HG03103 (cell line): ENCODE results near the gene HABP2.
A peak's percentile ranks its signal among the peaks of the same experiment; 100 is the strongest.

Experiments used
- ATAC-seq: cut with Tn5 transposase; IDR thresholded peaks from one replicate; pipeline ENCODE4 v1.9.1; 2021; ENCODE audit warnings: low read depth; ENCODE audit not compliant: unreplicated experiment

The HABP2 gene

DNA sequence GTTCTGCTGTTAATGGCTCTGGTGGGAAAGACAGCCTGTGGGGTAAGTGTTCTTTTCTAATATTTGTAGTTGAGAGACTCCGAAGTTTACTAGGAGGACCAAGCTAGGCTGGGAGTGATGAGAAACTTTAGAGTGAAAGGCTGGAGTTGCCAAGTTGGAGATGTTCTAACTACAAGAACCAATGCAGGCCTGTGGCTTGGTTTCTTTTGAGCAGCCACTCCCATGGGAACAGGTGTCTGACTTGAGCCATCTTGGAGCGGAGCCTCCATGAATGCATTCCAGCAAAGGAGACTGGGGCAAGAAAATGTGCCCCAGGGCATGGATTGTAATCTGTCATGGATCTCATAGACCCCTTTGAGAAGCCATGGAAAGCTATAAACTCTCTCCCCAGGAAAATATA lies 296 bp downstream of the HABP2 start:
- no peak for ATAC-seq

DNA sequence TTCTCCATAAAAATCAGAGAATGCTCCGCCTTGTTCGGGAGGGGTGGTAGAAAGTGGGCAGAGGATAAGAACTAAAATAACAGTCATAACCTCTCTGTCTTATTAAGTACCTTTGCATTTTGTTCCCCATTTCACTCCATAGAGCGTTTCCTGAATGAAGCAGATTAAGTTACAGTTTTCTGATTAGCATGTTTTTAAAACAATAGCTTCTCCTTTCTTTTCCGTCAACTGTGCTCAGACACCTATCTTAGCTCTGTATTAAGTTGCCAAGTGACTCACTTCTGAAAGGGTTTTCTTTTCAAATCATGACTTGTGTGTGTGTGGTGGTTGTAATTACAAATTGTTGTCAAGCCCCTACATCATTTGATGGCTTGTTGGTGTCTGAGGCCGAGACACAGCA lies 1.4 kb downstream of the HABP2 start:
- no peak for ATAC-seq

DNA sequence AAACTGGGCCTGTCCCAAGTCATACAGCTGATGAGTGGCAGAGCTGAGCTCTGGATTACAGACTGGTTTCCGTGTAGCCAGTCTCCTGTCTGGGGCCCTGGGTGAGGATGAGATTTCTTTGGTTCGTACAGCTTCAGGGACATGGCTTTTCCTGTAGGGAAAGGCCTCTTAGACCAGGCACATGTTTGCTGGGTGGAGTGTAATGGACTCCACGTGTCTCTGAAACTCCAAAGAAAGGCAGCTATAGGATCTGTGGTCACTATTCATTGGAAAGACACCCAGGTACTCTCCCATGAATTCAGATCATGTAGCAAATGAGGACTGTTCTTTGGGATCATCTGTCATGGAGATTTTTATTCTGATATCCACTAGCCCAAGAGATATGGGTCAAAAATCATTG lies 2.4 kb downstream of the HABP2 start:
- no peak for ATAC-seq

DNA sequence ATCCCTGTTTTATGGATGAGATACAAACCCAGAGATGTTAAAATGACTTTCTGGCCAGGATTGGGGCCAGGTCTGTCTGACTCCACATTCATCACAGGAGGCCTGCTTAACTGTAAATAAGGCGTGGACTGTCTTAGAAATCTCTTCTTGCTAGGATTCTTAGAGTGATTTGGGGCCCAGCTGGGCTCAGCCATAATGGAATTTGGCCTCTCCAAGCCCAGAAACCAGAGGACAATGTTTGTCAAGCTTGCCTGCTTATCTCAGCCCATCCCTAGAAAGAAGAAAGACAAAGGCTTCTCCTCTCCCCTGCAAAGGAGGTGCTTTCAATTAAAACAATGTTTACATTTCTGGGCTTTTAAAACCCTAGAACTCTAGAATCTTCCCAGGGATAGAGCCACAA lies 2.9 kb downstream of the HABP2 start:
- no peak for ATAC-seq

DNA sequence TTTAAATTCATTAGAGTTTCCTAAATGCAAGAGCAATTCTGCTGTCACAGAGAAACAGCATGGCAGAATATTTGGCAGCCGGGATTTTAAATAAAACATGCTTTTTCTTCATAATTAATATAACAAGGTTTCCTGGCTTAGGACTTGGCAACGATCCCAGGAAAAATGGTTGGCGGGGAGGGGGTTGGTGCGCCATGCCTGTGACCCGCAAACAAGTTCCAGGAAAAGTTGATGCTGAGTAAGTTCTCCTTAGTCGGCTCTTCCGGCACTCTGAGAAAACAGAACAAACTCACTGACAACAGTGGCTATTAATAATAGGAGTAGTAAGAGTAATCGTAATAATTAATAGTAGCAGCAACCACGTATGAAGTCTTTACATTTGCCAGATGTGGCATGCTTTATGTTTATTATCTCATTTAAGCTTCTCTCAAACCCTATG lies 4.6 kb downstream of the HABP2 start:
- ATAC-seq, result no peak

DNA sequence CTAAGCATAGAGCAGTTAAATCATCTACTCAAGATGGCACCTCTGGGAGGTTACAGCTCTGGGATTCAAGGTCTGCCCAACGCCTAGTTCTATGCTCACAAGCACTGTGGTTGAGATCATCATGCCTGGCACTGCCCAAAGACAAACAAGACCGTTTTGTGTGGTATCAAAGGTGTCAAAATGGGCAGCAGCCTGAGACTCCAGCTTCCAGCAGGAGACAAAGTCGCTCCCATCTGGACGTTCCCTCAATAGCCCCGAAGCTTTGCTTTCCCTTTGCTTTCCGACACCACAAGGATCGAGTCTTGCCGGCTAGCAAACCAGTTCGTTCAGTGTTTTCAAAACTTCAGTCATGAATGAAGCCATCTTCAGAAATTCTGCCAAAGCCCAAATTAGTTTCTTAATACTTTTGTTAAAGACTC lies 5.1 kb downstream of the HABP2 start:
- no peak for ATAC-seq

DNA sequence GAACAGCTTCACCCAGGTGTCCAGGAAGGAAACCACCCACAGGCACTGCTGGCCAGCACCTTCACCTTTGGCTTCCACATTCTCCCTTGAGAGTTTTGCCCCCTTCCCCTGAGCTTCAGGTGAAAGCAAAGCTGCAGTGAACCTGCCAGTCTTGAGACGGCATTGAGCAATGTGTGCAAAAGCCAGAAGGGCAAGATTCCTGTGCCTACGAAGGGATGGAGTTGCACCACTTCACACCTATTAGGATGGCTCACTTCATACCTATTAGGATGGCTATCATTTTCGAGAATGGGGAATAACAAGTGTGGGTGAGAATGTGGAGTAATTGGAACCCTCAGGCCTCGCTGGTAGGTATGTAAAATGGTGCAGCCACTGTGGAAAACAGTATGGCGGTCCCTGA lies 7.2 kb downstream of the HABP2 start:
- no peak for ATAC-seq

DNA sequence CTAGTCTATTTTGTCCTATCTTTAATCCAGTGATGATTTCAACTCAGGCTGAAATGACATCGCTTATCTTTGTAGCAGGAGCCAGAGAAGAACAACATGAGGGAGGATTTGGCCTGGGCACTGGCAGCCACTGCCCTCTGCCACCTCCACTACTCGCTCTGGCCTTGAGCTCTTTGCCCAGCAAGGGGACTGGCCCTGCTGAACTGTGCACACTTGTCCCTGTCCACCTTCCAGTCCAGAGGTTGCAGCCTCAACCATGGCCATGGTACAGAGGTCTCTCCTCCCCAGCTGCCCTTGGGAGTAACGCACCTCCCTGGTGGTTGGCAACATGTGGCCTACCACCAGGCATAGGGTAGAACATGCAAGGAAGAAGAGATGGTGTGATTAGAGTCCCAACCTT lies 8.4 kb downstream of the HABP2 start:
- ATAC-seq, result no peak

DNA sequence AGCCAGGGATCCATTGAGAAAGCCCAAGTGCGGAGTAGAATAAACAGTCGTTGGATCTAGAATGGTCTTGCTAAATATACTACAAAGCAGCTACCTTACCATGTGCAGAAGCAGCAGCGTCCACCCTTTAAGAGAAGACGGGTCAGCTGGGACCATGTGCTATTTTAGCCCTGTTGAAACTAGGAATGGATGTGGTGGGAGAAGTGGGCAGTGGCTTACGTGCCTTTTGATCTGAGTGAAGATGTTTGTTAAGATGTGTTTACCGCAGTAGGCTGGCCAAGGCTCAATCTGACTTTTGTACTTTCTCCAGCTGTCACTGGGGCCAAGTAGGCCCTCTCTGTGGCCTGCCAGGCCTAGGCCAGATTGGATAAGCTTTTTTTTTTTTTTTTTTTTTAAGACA lies 9.2 kb downstream of the HABP2 start:
- ATAC-seq, result no peak

DNA sequence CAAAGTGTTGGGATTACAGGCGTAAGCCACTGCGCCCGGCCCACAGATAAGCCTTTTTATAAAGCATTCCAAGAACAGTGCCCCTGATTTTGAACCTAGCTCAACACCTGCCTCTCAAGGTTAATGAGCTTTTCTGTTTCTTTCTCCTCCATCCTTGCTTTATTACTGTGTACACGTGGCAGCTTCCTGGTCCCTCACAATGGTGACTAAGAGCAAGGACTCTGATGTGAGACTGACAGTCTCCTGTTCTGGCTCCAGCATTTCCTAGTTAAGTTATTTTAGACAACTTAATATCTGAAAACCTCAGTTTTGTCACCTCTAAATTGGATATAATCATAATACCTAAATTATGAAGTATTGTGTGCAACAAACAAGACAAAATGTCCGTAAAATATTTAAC lies 9.9 kb downstream of the HABP2 start:
- no peak for ATAC-seq

DNA sequence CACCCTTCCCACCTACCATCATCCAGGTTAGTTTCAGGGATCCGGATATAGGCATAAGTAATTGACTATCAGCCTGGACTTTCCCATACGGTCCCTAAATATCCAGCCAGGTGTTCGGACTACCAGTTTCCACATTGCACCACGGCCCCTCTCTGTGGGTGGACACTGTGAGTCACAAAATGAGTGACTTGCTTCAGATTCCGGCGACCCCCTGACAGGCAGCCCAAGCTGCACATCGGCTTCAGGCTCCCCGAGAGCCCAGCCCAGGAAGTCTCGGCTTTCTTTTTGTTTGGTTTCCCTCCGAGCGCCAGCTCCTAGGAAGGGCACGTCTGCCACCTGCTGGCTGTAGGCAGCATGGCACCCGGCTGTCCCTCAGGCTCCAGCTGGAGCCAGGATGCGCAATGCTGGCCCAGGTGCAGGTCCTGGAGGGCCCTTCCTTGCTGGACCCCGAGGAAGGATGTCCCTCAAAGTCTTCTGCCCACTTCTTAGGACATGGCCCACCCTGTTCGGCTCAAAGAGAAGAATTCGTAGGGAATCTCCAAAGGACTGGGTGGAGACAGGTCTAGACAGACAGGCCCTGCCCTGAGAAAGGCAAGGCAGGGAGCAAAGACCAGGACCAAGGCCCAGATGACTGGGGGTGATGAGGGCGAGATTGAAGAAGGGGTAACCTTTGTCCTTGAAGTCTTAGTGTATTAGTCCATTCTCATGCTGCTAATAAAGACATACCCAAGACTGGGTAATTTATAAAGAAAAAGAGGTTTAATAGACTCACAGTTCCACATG lies 10.6 kb downstream of the HABP2 start:
- peak; percentile 94 for ATAC-seq

DNA sequence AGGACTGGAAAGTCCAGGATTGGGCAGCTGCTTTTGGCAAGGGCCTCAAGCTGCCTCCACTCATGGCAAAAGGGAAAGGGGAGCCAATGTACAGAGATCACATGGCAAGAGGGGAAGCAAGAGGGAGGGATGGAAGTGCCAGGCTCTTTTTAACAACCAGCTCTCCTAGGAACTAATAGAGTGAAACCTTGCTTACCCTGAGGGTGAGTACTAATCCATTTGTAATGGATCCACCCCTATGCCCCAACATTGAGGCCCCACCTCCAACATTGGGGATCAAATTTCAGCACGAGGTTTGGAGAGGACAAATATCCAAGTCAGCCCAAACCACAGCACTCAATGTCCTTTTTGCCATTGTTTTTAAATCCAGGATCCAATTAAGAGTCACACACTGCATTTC lies 12.5 kb downstream of the HABP2 start:
- ATAC-seq, result no peak

DNA sequence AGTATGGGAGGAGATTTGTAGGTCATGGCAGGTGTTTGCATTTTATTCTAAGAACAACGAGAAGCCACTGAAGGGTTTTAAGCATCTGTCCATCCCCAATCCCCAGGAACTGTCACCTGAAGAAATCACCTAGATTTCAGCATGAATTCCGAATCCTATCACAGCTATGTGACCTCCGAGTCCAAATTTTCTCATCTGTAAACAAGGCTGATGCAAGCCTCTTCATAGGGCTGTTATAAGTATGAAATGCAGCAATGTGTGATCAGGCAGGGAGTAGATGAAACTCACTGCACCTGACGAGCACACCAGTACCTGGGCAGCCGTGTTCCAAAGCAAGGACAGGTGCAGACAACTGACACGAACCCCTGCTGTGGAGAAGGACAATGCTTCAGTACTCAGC lies 14.0 kb downstream of the HABP2 start:
- no peak for ATAC-seq

DNA sequence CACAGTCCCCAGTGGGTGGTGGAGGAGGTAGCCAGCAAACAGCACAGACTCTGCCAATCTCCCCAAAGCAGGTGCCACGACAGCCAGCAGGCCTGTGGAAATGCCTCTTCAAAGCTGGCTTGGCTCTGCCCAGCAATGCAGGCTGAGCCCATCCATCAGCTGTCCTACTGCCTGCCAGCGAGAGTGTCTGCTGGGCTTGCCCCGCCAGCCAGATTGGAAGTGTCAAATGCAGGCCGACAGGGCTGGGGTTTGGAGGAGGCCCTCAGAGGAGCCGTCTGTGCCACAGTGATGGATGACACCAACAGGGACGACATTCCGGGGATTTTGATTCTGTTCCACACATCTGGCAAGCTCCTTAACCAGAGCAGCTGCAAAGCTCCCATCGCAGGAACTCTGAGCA lies 16.7 kb downstream of the HABP2 start:
- no peak for ATAC-seq

DNA sequence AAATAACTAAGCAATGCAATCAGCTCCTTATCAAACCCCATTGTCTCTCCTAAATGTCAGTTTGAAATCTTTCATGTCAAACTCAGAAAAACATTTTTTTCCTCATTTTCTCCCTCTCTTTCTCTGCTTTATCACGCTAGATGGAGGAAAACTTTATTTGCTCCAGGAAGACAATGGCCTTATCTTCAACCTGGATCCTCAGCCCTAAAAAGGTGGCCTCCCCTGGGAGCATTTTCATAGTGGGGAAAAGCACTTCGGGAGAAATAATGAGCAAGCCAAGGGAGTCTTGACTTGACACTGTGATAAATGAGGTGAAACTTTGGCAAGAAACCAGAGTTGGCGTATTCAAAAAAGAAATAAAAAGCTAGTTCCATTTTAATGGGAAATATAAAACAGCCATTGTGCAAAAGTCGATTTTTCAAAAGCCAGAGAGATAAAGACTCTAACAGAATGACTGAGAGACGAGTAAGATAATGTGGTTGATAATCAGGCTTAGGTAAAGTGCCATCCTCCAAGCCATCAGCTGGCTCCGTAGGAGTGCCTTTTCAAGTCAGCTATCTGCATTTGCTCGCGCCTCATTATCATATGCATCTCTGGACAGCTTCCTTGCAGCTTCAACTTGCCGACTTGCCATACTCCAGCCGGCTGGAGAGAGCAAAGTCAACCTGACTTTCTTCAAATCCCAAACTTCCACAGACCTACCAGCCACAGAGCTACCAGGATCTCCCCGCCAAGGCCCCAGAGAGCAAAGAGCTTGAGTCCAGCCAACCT lies 19.9 kb downstream of the HABP2 start:
- no peak for ATAC-seq

DNA sequence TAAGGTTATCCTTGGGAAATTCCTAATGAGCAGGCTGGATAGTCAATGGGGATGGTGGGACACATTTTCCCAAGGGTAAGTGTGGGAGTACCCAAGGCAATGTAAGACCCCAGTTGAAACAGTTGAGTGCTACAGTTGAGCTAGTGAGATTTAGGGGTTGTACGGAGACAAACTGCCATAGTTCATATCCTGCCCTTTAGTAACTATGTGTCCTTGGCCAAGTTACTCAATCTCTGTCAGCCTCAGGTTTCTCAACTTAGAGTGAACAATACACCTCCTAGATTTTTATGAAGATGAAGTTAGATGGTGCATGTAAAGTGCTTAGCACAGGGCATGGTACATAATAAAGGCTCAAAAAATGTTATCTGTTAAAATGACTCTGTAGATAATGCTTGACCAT lies 20.5 kb downstream of the HABP2 start:
- ATAC-seq, result no peak

DNA sequence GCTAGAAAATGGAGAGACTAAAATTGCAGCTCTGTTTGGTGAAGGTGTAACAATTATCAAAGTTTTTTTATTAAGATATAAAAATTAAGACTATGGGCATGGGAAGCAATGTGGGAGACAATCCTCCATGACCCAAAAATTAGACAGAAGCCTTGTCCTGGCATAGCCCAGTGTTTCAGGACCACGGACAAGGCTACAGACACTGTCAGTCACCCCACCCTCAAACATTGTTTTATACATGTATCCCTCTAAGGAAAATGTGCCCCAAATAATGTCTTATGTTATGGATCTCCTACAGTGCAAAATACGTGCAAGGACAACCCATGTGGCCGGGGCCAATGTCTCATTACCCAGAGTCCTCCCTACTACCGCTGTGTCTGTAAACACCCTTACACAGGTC lies 24.0 kb downstream of the HABP2 start:
- no peak for ATAC-seq

DNA sequence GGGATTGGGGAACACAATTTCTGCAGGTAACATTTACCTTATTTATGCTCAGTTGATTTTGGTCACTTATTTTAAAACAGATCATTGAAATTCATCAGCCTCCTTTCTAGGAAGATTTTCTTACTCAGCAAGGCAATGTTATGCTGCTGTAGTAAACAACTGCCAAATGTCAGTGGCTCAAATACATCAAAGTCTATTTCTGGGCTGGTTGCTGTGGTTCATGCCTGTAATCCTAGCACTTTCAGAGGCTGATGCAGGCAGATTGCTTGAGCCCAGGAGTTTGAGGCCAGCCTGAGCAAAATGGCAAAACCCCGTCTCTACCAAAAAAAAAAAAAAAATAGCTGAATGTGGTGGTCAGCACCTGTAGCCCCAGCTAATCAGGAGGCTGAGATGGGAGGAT lies 25.9 kb downstream of the HABP2 start:
- ATAC-seq, result no peak

DNA sequence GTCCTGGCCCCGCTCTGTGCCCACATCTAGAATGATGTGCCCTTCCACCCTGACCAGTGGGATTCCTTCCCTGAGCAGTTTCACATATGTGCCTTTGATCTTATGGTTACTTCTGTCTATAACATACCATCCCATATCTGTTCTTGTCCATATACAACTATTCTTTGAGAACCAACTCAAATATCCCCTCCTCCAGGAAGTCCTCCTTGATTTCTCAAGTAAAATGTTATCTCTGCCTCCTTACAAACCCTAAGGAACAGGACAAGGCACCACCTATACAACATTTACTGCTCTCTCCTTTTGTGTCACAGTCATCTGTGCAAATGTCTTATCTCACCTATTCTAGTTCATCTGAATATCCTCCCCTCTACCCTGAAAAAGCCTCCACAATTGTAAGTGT lies 28.2 kb downstream of the HABP2 start:
- no peak for ATAC-seq

DNA sequence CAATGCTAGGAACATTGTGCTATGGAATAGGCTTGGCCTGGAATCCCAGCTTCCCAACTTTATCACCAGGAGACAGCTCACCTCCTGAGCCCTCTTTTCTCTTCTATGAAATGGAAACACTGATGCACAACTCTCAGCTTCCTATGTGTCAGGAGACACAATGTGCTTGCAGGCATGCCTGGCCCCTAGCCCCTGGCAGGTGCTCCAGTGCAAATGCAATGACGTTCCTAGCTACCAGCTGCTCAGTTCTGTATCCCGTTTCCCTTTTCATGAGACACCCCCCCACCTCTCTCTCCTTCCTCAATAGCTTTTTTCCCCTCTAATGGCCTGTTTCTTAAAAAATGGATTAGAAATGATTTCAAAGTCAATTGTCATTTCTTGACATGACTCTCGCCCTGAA lies 30.7 kb downstream of the HABP2 start:
- ATAC-seq, result no peak

DNA sequence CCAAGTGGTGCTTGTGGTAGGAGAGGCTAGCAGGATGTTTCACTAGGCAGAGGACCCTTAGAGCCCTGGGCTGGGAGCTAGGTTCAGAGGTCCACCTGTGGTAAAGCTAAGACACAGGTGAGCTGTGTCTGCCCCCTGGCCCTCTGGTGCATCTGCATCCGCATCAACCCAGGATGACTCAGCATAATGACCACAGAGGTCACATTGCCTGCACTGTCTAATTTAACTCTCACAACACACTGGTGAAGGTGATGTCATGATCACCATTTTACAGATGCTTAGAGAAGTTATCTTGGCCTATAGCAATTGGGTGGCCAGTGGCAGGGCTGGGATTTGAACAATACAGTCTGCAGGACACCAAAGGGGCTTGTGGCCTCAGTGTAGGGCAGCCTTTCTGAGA lies 33.1 kb downstream of the HABP2 start:
- no peak for ATAC-seq

DNA sequence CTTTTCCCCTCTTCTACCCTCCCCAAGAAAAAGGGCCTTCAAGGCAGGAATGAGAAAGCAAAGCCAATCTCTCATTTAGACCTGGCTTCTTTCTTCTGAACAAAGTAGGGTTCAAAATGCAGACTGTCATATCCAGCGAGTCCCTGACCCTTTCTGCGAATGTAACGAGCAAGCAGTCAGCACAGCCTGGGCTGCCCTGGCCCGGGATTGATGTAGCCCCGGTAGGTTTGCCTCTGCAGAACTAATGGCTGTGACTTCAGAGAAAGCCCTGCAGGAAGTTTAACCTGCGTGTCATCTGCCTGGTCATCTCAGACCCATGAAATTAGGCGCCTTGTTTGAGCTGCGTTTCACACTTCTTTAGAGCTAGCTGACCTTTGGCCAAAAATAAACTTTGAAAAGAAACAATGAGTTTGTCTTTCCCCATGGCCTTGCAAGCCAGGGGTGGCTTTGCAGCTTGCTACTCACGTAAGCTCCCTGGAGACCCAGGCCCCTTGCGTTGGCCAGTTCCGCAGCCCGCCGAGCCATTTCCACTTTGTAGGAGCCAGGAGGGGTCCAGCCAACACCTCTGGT lies 36.4 kb downstream of the HABP2 start:
- no peak for ATAC-seq
